ENCODE data around the gene KRTAP16-1. TPM values are rescaled to one million over a fixed set of nuclear protein-coding genes. Genes with fewer than 3 reads are reported as not detected.

The KRTAP16-1 gene
- polyA plus RNA-seq, 1 donor (not counting 4 experiments of a cell fraction or from before 2014, with no cell fraction given): not detected

- TF ChIP-seq CTCF (optimal IDR thresholded peaks at IDR 0.05 in 1 of 3, IDR thresholded peaks at IDR 0.05 in 1 of 3, conservative IDR thresholded peaks at IDR 0.05 in 1 of 3; ENCODE audit: extremely low read depth in 1 of 3, insufficient read depth in 2 of 3, low read length in 3 of 3) (peak in 2 of 3 experiments; percentile 79 to 87), EZH2 (IDR thresholded peaks at IDR 0.05; ENCODE audit: low read length) (no peak)
- Histone ChIP-seq H3K4me3 (ENCODE audit: control insufficient read depth in 2 of 3, extremely low read depth in 1 of 3, insufficient read depth in 2 of 3, low read depth in 1 of 3, low read length in 3 of 3) (no peak overlapping the region), H3K9ac (ENCODE audit: control insufficient read depth, extremely low read depth, insufficient read depth, low read length) (no peak overlapping the region), H3K36me3 (ENCODE audit: control insufficient read depth in 2 of 2, extremely low read depth in 1 of 2, insufficient read depth in 2 of 2, low read length in 2 of 2) (no peaks in the 10 kb centered on the region), H3K4me1 (ENCODE audit: control insufficient read depth, extremely low read depth, insufficient read depth, low read length) (no peaks in the 10 kb centered on the region), H4K20me1 (ENCODE audit: control insufficient read depth, extremely low read depth, insufficient read depth, low read length) (no peaks in the 10 kb centered on the region), H2AFZ (ENCODE audit: control insufficient read depth, low read length) (peak overlapping the region; percentile 65), H3K27ac (ENCODE audit: control insufficient read depth, insufficient read depth, low read length) (no peak overlapping the region), H3K4me2 (ENCODE audit: control insufficient read depth, extremely low read depth, insufficient read depth, low read depth, low read length) (no peak overlapping the region), H3K9me1 (ENCODE audit: control insufficient read depth, extremely low read depth, insufficient read depth, low read length) (no peaks in the 10 kb centered on the region), H3K9me3 (ENCODE audit: control insufficient read depth, low read depth, low read length) (no peaks in the 10 kb centered on the region), H3K27me3 (ENCODE audit: control insufficient read depth, extremely low read depth, insufficient read depth, low read length) (no peaks in the 10 kb centered on the region), H3K79me2 (ENCODE audit: control insufficient read depth, insufficient read depth, low read length) (no peaks in the 10 kb centered on the region)
- FAIRE-seq (peak; percentile 90), DNase-seq (ENCODE audit: low read depth, low spot score) (no peak)
- dilution Hi-C loops (cut with MboI; ENCODE audit: extremely low pct_ligation_motif_present, low sequenced_read_pairs): no loop called here
These were observed 13.2 kb upstream of the KRTAP16-1 start for GRCh38 chr17:41322094-41322902.

GRCh38 chr17:41318231-41318630 is 9.1 kb upstream of the KRTAP16-1 start:
- no peaks in the 10 kb centered on the region for H3K79me2 ChIP-seq (ENCODE audit: control insufficient read depth, insufficient read depth, low read length)
- dilution Hi-C loops (cut with MboI; ENCODE audit: extremely low pct_ligation_motif_present, low sequenced_read_pairs): no loop called here
- no peaks in the 10 kb centered on the region for H4K20me1 ChIP-seq (ENCODE audit: control insufficient read depth, extremely low read depth, insufficient read depth, low read length)
- H3K4me3 ChIP-seq (ENCODE audit: control insufficient read depth in 2 of 3, extremely low read depth in 1 of 3, insufficient read depth in 2 of 3, low read depth in 1 of 3, low read length in 3 of 3): no peak overlapping the region
- no peak overlapping the region for H3K9ac ChIP-seq (ENCODE audit: control insufficient read depth, extremely low read depth, insufficient read depth, low read length)
- no peaks in the 10 kb centered on the region for H3K36me3 ChIP-seq (ENCODE audit: control insufficient read depth in 2 of 2, extremely low read depth in 1 of 2, insufficient read depth in 2 of 2, low read length in 2 of 2)
- no peak overlapping the region for H3K27ac ChIP-seq (ENCODE audit: control insufficient read depth, insufficient read depth, low read length)
- no peak for DNase-seq (ENCODE audit: low read depth, low spot score)
- no peaks in the 10 kb centered on the region for H3K9me1 ChIP-seq (ENCODE audit: control insufficient read depth, extremely low read depth, insufficient read depth, low read length)
- no peak overlapping the region for H2AFZ ChIP-seq (ENCODE audit: control insufficient read depth, low read length)
- no peak overlapping the region for H3K4me2 ChIP-seq (ENCODE audit: control insufficient read depth, extremely low read depth, insufficient read depth, low read depth, low read length)
- H3K27me3 ChIP-seq (ENCODE audit: control insufficient read depth, extremely low read depth, insufficient read depth, low read length): no peaks in the 10 kb centered on the region
- no peaks in the 10 kb centered on the region for H3K4me1 ChIP-seq (ENCODE audit: control insufficient read depth, extremely low read depth, insufficient read depth, low read length)
- TF ChIP-seq CTCF (optimal IDR thresholded peaks at IDR 0.05 in 1 of 3, IDR thresholded peaks at IDR 0.05 in 1 of 3, conservative IDR thresholded peaks at IDR 0.05 in 1 of 3; ENCODE audit: extremely low read depth in 1 of 3, insufficient read depth in 2 of 3, low read length in 3 of 3) (no peak), EZH2 (IDR thresholded peaks at IDR 0.05; ENCODE audit: low read length) (no peak)
- FAIRE-seq: no peak
- no peaks in the 10 kb centered on the region for H3K9me3 ChIP-seq (ENCODE audit: control insufficient read depth, low read depth, low read length)

Measured in keratinocyte (primary cell).